Spleen (tissue), 7 donors: ENCODE measurements around the gene ENC1.

Source experiments
- POLR2AphosphoS5 ChIP-seq, 3 donors: sonication (generic); formaldehyde crosslinking; IDR thresholded peaks; one replicate each; pipeline ENCODE4 v1.5.1; 2017; ENCODE audit warnings: antibody characterized with exemption in 3 of 3
- TF ChIP-seq, protein P1 (sequence below), 11 experiments: fragments of 200-600 bp in 7 of 11; fragments of 450-650 bp in 4 of 11; sonication (generic) in 4 of 11; IDR thresholded peaks in 8 of 11; conservative IDR thresholded peaks in 3 of 11; 1 replicate in 7 of 11; 2 replicates in 4 of 11; pipeline versions ENCODE4 v1.4.0 to v1.8.0; 2016 to 2021; ENCODE audit warnings: antibody characterized with exemption in 11 of 11, inconsistent platforms in 4 of 11, mild to moderate bottlenecking in 1 of 11
- donor health status: DM: no; HTN: no; CAD: no; lungs with moderate emphysema.
- donor health status: DM: no; HTN: no; CAD: no.
- donor health status: DM: no; HTN: no; CAD: no.

DNA sequence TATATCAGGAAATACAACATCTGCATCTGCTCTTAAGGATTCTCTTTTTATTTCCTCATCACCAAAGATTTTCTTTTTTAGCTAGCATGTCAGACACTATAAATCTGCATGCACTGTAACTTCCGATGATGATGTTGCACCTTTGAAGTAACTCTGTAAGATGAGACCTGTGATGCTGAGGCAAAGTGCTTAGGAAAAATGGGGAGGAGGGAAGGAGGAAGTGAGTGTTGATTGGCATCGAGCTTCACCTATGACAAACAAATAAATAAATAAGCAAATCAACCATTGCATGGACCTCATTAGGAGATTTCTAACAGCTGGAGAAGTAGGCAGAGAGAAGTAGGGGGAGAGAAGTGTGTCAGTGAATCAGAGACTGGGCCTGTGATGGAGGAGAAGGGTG lies 52.6 kb downstream of the ENC1 start:
- TF ChIP-seq, protein P1, sequence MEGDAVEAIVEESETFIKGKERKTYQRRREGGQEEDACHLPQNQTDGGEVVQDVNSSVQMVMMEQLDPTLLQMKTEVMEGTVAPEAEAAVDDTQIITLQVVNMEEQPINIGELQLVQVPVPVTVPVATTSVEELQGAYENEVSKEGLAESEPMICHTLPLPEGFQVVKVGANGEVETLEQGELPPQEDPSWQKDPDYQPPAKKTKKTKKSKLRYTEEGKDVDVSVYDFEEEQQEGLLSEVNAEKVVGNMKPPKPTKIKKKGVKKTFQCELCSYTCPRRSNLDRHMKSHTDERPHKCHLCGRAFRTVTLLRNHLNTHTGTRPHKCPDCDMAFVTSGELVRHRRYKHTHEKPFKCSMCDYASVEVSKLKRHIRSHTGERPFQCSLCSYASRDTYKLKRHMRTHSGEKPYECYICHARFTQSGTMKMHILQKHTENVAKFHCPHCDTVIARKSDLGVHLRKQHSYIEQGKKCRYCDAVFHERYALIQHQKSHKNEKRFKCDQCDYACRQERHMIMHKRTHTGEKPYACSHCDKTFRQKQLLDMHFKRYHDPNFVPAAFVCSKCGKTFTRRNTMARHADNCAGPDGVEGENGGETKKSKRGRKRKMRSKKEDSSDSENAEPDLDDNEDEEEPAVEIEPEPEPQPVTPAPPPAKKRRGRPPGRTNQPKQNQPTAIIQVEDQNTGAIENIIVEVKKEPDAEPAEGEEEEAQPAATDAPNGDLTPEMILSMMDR (IDR thresholded peaks at IDR 0.05 in 8 of 11, conservative IDR thresholded peaks at IDR 0.05 in 3 of 11), result no peak
- no peak for TF ChIP-seq POLR2AphosphoS5 (IDR thresholded peaks at IDR 0.05)
